Neural progenitor cell (in vitro differentiated cells): ENCODE data around the gene SLC4A7.

Source experiments
- EZH2 ChIP-seq: fragments of 200-600 bp; sonication (generic); IDR thresholded peaks from 2 replicates; pipeline ENCODE4 v1.6.1; 2017; ENCODE audit warnings: antibody characterized with exemption, mild to moderate bottlenecking, moderate library complexity
- EZH2phosphoT487 ChIP-seq: fragments of 200-600 bp; sonication (generic); IDR thresholded peaks from 2 replicates; pipeline ENCODE4 v1.6.1; 2017; ENCODE audit warnings: antibody characterized with exemption
- TF ChIP-seq, protein P1 (sequence below): fragments of 200-600 bp; sonication (generic); IDR thresholded peaks from 2 replicates; pipeline ENCODE4 v1.5.1; 2017; ENCODE audit warnings: antibody characterized with exemption, mild to moderate bottlenecking

DNA sequence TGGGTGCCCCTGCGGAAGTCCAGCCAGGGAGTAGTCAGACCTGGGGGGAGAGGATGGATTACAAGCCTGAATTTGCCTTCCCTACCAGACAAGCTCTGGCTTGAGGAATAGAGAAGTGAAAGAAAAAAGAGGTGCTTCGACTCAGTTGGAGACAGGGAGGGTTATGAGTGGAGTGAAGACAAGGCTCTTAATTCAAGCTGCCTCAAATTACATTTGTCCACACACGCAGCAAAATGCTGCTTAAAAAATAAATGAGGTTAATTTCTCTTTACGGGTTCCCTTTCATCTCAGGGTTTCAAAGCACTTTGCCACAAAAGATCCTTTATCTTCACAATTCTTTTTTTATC lies 49.0 kb upstream of the SLC4A7 start:
- TF ChIP-seq, protein P1, sequence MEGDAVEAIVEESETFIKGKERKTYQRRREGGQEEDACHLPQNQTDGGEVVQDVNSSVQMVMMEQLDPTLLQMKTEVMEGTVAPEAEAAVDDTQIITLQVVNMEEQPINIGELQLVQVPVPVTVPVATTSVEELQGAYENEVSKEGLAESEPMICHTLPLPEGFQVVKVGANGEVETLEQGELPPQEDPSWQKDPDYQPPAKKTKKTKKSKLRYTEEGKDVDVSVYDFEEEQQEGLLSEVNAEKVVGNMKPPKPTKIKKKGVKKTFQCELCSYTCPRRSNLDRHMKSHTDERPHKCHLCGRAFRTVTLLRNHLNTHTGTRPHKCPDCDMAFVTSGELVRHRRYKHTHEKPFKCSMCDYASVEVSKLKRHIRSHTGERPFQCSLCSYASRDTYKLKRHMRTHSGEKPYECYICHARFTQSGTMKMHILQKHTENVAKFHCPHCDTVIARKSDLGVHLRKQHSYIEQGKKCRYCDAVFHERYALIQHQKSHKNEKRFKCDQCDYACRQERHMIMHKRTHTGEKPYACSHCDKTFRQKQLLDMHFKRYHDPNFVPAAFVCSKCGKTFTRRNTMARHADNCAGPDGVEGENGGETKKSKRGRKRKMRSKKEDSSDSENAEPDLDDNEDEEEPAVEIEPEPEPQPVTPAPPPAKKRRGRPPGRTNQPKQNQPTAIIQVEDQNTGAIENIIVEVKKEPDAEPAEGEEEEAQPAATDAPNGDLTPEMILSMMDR = no peak
- TF ChIP-seq EZH2 (no peak), EZH2phosphoT487 (no peak)
